Measurements from ENCODE around the gene SIRT4.
"Not testable (repeated sequence)": the region's sequence is repeated elsewhere in the genome, so short reads cannot be mapped to it uniquely, and the experiment has no call there.

Gene SIRT4, protein sequence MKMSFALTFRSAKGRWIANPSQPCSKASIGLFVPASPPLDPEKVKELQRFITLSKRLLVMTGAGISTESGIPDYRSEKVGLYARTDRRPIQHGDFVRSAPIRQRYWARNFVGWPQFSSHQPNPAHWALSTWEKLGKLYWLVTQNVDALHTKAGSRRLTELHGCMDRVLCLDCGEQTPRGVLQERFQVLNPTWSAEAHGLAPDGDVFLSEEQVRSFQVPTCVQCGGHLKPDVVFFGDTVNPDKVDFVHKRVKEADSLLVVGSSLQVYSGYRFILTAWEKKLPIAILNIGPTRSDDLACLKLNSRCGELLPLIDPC

DNA sequence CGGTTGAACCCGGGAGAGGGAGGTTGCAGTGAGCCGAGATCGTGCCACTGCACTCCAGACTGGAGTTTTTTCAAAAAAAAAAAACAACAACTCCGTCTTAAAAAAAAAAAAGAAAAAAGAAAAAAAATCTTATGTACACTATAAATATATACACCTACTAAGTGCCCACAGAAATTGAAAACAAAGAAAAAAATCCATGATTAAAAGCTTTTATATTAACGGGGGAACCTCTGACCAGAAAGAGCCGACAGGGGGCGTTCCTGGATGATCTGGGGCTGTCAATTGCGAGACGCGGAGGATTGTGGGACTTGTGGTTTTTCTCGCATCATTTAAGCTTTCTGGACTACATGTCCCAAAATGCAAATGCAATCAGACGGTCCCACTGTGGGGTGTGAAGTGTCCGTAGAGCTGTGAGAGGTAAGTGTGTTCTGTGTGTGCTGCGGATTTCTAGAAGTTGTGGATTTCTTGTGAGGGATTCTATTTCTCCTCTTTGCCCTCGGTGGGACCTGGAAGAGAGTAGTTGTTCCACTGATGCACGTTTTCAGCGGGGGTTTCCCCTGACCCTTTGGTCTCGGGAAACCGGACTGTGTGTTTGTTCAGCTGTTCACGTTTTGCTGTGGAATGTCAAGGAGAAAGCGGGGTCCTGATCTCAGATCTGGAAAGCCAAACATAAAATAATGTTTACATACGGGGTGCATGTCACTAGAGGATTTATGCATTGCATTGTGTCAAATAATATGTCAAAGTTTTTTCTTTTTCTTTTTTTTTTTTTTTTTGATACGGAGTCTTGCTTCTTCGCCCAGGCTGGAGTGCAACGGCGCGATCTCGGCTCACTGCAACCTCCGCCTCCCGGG, at the start of gene SIRT4:
TSS of gene SIRT4 (plus strand) at position 360 of the 854 bp plus-strand sequence. CDS start 1,241 bp downstream, outside the sequence.
- DNase-seq (ENCODE audit: low spot score) = peak; percentile 90

DNA sequence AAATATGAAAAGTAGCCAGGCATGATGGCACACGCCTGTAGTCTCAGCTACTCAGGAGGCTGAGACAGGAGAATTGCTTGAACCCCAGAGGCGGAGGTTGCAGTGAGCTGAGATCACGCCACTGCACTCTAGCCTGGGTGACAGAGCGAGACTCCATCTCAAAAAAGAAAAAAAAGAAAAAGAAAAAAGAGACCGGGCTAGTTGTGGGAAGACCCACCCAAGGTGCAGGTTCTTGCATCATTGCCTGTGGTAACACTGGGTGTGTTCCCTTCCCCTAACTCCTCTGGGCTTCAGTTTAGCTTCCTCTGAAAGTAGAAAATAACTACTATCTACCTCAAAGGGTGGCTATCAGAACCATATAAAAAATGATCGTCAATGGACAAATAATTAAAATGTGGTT, 48.8 kb upstream of the SIRT4 start:
- DNase-seq (ENCODE audit: low spot score) = not testable (repeated sequence)

DNA sequence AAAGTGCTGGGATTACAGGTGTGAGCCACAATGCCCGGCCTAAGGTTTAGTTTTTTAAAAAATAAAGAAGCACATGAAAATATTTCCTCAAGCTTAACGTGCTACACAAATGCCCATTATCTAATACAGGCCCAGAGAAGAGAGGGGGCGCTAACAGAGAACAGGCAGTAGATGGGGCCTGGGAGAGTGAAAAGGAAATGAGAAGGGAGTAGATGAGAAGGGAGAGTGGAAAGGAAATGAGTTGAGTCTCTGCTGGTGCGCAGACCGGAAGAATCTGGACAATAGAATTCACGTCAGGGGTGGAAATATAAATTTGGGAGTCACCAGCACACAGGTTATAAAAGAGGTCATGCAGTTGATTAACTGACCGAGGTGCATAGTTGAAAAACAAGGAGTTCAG, 47.3 kb upstream of the SIRT4 start:
- DNase-seq (ENCODE audit: low spot score) = no peak

DNA sequence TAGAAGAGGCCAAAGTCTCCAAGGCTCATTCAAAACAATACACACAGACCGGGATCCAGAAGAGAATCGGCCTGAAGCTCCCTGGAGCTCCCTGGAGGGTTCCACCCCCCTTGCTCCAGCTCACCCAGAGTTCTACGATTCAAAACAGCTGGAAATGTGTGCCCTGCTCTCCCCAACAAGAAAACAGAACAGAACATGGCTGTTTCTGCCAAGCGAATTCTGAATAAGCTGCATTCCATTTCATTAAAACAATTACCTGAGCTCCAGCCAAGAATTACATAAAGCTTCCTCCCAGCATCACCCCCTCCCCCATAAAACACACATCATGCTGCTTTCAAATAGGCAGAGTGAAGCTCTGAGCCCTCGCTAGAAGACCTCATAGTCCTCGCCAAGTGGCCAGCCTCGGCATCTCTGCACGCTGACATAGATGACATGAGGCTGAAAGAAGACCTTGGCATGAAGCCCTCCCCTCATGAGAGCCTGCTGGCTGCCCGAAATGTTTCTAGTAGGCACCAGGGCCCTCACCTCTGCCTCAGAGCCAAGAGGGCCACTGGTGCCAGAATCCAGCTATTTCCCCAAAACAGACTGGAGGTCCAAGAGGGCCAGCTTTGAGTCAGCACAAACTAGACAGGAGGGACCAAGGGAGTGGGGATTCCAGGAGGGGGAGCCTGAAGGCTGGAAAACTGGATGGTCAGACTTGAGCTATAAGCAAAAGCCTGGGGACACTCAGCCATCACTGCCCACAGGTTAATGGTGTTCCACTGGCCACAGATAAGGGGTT, 44.9 kb upstream of the SIRT4 start:
- no peak for DNase-seq (ENCODE audit: low spot score)

DNA sequence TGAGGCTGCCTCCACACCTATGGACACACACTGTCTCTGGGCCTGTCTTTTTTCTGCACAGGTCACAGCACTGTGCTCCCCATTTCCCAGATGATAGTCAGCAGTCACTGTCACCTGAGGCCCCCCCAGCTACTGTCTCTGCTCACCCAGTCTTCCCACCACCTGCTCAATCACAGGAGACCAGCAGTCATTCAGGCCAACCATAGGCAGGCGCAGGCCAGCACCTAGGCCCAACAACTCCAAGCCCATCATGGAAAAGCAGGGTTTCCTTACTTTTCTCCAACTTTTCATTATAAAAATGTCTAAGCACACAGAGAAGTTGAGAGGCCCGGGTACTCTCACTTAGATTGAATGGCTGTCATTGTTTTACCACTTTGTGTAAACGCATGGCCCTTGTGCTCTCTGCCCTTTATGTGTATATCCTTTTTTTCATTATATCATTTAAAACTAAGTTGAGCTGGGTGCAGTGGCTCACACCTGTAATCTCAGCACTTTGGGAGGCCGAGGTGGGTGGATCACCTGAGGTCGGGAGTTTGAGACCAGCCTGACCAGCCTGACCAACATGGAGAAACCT, 43.7 kb upstream of the SIRT4 start:
- no peak for DNase-seq (ENCODE audit: low spot score)

DNA sequence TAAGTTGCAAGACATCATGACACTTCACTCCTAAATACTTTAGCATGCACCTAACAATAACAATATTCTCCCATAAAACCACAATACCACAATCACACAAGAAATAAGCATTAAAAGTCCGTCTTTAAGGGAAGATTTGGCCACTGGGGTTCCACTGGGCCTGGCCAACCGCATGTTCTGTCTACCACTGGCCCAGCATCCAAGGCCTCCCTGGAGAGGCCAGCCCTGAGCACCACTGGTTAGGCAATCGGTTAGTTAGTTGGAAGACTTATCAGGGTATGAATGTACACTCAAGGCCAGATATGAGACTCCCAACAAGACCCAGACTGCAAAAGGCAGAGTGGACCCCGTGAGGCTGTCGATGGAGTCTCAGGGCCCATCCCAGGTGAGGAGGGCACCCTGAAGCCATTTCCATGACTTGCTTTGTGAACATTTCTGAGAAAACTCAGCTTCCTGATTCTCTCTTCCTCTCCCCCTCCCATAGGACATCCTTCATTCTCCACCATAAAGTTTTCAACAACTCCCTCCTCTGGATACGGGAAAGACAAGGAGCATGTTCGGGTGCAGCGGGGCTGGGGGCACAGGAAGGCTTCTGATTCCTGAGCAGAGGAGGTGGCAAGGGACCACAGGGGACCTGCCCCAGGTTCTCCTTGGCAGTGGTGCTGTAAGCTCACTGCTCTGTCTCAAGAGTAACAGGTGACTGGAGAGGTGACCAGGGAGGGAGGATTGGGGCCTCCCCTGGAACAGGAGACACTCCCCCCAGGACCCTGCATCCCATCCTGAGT, 42.5 kb upstream of the SIRT4 start:
- DNase-seq (ENCODE audit: low spot score) = no peak

DNA sequence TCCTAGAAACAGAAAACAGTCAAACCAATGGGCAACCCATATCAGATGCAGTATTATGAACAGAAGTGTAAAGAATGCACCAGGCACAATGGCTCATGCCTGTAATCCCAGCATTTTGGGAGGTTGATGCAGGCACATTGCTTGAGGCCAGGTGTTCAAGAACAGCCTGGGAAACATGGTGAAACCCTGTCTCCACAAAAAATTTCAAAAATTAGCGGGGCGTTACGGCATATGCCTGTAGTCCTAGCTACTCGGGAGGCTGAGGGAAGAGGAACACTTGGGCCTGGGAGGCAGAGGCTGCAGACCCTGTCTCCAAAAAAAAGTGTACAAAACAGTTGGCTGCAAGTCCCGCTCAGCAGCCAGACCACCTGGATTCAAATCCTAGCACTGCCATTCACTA, 41.5 kb upstream of the SIRT4 start:
- no peak for DNase-seq (ENCODE audit: low spot score)

DNA sequence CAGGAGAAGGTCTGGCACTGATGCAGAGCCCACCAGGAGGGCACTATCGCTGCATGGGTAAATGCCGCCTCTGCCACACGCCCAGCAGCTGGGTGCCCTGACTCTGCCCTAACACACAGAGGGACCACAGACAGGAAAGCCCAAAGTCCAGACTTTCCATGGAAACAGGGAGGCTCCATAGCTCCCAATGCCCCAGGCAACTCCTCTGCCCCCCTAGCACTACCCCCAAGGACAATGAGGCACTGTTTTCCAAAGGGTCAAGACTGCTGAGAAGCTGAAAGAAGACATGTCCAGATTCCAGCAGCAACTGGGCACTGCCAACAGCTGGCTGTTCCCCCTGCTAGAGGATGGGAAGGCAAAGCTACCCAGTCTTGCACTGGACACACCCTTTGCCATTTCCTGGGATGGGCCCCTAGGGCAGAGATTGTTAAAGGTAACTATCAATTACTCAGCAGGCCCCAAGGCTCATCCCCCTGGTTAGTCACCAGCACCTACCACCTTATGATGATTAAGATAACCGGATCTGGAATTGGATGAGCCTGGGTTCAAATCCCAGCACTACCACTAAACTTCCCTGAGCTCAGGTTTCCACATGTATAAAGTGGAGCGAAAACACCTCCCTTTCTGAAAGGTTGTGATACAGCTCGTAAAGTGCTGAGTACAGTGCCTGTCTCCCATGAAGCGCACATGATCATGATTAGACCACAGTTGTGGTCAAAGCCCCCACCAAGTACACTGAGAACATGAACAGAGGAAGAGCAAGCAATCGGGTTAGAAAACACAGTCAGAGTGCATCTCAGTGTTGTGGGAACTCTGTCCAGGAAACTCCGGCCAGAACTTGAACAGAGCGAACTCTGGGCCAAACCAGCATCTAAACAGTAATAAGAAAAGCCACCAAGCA, 39.9 kb upstream of the SIRT4 start:
- no peak for DNase-seq (ENCODE audit: low spot score)

DNA sequence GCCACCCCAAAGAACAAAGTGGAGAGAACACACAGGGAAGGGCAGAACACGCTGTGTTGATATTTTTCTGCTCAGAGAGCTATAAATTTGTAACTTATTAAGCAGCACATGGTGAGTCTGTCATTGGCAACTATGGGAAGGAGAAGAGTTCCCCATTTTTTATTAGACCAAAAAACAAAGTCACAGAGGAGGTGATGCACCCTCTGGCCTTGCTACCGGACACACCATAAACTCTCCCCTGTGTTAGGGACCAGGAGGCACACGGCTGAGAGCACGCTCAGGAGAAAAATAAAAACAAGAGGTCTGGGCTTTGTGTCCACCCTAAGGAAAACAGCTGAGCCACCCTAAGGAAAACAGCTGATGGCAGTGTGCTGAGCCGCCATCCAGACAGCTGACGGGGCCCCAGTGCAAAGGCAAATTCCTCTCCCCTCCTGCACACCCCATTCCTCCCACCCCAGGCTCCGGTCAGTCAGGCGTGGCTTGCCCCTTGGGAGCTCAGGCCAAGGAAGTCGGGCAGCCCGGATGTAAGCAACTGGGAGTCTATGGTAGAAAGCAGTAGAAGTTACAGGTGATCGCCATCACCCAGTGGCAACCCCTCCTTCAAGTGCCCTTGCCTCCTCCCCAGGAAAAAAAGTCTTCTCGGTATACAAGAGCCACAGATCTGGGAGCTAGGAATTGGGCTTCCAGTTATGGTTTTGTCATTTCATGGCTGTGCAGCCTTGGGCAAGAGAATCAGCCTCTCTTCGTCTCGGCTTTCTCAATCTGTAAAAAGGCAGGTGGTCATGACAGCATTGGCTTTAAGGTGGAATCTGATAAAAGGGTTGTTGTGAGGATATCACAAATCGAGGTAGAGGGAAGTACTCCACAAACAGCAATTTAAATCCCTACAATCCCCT, 39.0 kb upstream of the SIRT4 start:
- no peak for DNase-seq (ENCODE audit: low spot score)

DNA sequence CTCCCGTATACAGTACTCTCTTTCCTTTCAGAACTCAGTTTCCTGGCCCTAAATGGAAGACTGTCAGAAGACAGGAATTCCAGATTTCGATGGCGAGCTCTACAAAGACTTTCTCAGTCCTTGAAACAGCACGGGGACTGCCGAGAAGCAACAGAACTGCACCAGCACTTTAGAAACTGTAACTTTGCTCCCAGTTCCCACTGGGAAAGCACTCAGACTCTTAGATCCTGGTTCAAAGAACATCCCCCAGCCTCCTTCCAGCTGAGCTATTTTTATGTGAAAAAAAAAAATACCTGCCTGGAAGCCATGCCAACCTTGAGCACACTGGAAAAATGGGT, 38.4 kb upstream of the SIRT4 start:
- no peak for DNase-seq (ENCODE audit: low spot score)

DNA sequence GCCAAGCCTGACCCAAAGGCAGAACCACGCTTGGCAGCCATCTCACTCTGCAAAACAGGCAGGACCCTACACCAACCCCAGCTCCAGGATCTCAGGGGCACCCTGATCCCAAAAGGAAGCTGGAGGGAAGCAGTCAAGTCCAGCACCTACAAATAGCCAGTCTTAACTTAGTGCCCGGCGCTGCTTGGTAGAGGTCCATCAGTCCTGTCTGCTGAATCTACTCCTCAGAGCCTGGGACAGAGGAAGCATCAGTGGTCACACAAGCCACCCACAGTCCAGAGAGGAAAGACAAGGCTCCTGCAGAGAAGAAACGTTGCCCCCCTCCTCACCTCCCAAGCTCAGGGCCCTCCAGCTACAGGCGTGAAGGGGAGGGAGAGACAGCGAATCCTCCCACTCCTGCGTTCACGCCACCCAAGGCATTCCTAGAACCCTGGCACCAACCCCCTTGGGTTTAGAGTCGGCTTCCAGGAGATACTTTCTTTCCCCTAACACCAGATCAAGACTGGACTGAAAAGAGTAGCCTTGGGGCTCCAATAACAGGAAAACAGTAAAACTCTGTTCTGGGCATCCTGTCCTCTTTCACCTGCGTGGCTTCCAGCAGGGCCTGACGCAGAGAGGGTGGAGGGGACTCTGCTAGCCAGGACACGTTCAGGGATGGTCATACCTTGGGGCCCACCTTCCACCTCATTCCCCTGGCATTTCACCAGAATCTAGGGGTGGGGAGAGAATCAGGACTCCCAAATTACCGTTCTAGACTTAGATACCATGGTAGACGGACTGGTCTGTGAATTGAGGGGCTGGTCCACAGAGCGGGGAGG, 37.8 kb upstream of the SIRT4 start:
- DNase-seq (ENCODE audit: low spot score) = no peak

DNA sequence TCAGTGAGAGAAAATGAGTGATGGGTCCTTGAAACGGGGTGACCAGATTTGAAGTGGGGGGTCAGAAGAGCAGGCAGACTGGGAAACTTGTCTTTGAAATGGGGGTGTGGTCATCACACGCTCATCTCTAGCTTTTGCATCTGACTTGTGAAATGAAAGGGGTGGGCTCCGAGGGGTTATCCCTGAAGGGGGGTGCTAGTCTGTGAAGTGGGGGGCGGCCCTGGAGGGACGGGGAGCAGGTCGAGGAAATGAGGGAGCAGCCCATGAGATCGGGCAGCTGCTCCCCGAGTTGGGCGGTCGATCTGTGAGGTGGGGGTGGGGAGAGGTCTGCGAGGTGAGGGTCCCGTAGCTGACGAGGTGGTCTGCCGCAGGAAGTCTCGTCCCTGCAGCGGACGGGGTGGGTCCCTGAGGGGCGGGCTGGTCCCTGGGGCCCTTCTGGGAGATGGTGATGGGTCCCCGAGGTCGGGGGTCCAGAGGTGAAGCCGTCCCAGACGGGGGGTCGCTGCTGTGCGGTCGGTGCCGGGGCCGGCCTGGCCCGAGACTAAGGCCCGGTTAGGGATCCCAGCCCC, 37.1 kb upstream of the SIRT4 start:
- no peak for DNase-seq (ENCODE audit: low spot score)

DNA sequence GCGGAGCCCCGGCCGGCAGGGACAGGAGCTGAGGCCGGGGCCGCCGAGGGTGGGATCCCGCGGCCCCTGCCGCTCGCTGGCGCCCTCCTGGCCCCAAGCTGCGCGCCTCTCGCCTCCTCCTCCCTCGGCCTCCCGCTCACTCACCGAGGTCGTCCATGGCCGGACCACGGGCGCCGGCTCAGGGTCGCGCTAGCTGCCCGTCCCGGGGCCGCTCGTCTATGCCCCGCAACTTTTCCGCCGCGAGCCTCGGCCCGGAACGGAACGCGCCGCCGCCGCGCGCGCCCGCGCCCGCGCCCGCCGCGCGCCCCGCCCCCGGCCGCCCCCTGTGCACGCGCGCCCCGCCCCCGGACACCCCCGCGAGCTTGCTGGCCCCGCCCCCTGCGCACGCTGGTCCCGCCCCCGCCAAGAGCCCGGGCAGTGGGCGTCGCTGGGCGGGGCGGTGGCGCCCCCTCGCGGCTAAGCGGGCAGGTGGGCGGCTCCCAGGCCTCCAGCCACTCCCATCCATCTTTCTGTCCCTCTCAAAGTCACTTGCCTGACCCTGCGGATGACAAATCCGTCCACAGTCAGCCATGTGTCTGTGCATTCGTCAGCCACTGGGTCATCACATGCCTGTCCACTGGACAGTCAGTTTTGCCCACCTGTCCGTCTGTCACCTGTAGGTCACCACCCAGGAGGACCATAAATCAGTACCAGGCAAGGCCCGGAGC, 36.5 kb upstream of the SIRT4 start, which contains the start of gene PXN:
TSS of gene PXN (minus strand) at position 258 of the 707 bp plus-strand sequence. CDS start at position 157, 101 bp downstream.
- peak; percentile 100 for DNase-seq (ENCODE audit: low spot score)

DNA sequence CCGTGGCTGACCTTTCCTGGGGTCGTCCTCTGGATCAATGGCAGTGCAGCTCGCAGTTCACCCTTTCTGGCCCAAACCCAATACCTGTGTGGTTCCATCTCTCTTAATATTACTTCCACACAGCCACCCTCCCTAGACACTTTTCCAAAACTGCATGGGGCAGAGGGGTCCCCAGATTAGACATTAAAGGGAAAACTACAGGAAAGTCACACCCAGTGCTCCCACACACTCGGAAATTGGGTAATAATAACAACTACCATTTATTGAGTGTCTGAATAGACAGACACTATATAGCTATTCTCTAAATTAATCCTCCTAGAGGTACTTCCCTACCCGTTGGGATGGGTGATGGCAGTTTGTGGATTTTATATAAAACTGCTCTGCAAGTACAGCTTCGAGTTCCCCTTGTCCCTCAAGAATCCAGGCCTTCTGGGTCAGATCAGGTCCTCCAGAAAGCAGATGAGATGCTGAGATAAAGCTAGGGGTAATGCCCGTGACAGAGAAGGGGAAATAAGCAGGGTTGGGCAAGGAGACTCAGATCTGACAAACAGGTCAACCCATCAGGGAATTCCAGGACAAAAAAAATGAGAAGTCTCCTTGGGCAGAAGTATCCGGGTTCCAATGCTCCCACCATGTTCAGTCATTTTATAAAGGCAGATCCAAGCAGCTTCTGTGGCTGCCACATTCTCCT, 35.8 kb upstream of the SIRT4 start:
- no peak for DNase-seq (ENCODE audit: low spot score)

DNA sequence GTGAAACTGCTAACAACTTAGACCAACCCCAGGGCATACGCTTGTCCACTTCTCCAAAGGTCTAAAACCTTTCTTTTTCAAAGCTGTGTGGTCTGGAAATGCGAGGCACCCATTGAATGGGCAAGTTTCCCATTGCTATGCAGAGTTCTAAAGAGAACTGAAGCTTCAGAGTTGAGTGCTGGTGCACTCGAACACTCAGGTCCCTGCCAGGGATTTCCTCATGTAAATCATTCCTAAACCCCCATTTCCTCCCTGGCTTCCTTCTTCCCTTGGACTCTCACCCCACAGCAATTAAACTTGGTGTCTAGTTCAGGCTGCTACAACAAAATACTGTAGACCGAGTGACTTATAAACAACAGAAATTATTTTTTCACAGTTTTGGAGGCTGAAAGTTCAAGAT, 34.4 kb upstream of the SIRT4 start:
- DNase-seq (ENCODE audit: low spot score) = no peak

DNA sequence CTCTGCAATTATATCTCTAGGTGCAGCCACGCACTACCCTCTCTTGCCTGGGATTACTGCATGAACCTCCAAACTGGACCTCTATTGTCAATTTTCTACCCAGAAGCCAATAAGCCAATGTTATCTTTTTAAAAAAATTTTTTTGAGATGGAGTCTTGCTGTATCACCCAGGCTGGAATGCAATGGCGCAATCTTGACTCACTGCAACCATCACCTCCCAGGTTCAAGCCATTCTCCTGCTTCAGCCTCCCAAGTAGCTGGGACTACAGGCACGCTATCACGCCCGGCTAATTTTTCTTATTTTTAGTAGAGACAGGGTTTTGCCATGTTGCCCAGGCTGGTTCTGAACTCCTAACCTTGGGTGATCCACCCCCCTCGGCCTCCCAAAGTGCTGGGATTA, 25.4 kb upstream of the SIRT4 start:
- no peak for DNase-seq (ENCODE audit: low spot score)

Measured in D341Med (cell line).